ENCODE results near the gene DOCK2.

DNA sequence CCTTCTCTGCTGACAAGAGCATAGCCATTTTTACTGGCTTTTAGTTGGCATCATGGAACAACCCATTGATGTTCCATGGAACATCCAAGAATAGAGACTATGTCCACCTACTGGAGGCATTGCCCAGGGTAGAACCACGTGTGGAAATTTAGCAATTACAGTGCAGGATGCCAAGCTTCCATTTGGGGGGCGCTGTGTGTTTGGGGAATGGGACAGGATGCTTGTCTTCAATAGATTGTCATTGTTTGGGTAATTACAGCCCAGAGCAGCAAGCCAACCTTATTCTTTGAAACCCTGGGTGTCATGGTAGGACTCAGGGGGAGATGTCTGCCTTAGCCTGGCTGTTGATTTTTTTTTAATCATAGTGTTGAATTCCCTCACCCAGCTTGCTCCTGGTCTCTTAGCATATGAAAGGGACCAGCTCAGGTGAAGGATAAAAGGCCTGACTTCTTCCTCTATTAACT, 171.1 kb downstream of the DOCK2 start:
- TF ChIP-seq, protein P1, sequence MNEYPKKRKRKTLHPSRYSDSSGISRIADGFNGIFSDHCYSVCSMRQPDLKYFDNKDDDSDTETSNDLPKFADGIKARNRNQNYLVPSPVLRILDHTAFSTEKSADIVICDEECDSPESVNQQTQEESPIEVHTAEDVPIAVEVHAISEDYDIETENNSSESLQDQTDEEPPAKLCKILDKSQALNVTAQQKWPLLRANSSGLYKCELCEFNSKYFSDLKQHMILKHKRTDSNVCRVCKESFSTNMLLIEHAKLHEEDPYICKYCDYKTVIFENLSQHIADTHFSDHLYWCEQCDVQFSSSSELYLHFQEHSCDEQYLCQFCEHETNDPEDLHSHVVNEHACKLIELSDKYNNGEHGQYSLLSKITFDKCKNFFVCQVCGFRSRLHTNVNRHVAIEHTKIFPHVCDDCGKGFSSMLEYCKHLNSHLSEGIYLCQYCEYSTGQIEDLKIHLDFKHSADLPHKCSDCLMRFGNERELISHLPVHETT (tag by site-specific recombination; IDR thresholded peaks at IDR 0.05) = no peak
- no peak for TF ChIP-seq KLF16 (tag by site-specific recombination; IDR thresholded peaks at IDR 0.05)
- TF ChIP-seq REST (tag by site-specific recombination; IDR thresholded peaks at IDR 0.05) = no peak
- no peak for TF ChIP-seq CTCF (tag by site-specific recombination; IDR thresholded peaks at IDR 0.05)
- TF ChIP-seq ZNF274 (IDR thresholded peaks at IDR 0.05; ENCODE audit: low read length) = no peak
- TF ChIP-seq ZNF274 (tag by site-specific recombination; IDR thresholded peaks at IDR 0.05; ENCODE audit: borderline replicate concordance) = no peak
- TF ChIP-seq ZNF558 (tag by site-specific recombination; IDR thresholded peaks at IDR 0.05) = no peak
- no peak for TF ChIP-seq ZBTB8A (tag by site-specific recombination; IDR thresholded peaks at IDR 0.05)
- no peak for TF ChIP-seq ZNF24 (tag by site-specific recombination; IDR thresholded peaks at IDR 0.05)
- TF ChIP-seq, protein P2, sequence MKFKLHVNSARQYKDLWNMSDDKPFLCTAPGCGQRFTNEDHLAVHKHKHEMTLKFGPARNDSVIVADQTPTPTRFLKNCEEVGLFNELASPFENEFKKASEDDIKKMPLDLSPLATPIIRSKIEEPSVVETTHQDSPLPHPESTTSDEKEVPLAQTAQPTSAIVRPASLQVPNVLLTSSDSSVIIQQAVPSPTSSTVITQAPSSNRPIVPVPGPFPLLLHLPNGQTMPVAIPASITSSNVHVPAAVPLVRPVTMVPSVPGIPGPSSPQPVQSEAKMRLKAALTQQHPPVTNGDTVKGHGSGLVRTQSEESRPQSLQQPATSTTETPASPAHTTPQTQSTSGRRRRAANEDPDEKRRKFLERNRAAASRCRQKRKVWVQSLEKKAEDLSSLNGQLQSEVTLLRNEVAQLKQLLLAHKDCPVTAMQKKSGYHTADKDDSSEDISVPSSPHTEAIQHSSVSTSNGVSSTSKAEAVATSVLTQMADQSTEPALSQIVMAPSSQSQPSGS (tag by site-specific recombination; IDR thresholded peaks at IDR 0.05; ENCODE audit: low read depth) = no peak

Measured in HEK293 (cell line).